HepG2 (cell line): ENCODE results near the gene TMC2. TPM values are rescaled to one million over a fixed set of nuclear protein-coding genes. Genes with fewer than 3 reads are reported as not detected.

Experiments
- ARNT ChIP-seq: fragments of 450-650 bp; IDR thresholded peaks from 2 replicates; pipeline ENCODE4 v1.6.1; 2017
- ARNT2 ChIP-seq: sonication (generic); formaldehyde crosslinking; IDR thresholded peaks from 2 replicates; pipeline ENCODE4 v1.8.0; 2022; ENCODE audit warnings: mild to moderate bottlenecking, low read depth, missing genetic modification reagents, moderate library complexity
- ATF7-NPFF ChIP-seq: sonication (generic); formaldehyde crosslinking; IDR thresholded peaks from 2 replicates; pipeline ENCODE4 v1.8.1; 2023; ENCODE audit warnings: mild to moderate bottlenecking, low read depth, missing genetic modification reagents, moderate library complexity
- BHLHE40 ChIP-seq: IDR thresholded peaks from 2 replicates; pipeline ENCODE4 v1.6.1; 2011; ENCODE audit warnings: low read length, improper control_type of control experiment
- KLF6 ChIP-seq: IDR thresholded peaks from 2 replicates; pipeline ENCODE4 v1.8.0; 2016; ENCODE audit warnings: missing biosample characterization, missing genetic modification reagents
- NR2F6 ChIP-seq, 2 experiments: IDR thresholded peaks; 2 replicates each; pipeline ENCODE4 v1.6.1; 2016; ENCODE audit warnings: antibody characterized with exemption in 1 of 2, mild to moderate bottlenecking in 1 of 2
- SAFB2 ChIP-seq: sonication (generic); formaldehyde crosslinking; IDR thresholded peaks from 2 replicates; pipeline ENCODE4 v1.5.1; 2020; ENCODE audit warnings: missing genetic modification reagents, low read depth, mild to moderate bottlenecking, borderline replicate concordance
- TP53 ChIP-seq: sonication (generic); formaldehyde crosslinking; conservative IDR thresholded peaks from 2 replicates; pipeline ENCODE4 v1.4.0; 2020; ENCODE audit warnings: missing genetic modification reagents
- TRAFD1 ChIP-seq: sonication (generic); formaldehyde crosslinking; IDR thresholded peaks from 2 replicates; pipeline ENCODE4 v1.5.1; 2020; ENCODE audit warnings: missing genetic modification reagents, mild to moderate bottlenecking, borderline replicate concordance
- ZBTB7B ChIP-seq: sonication (generic); formaldehyde crosslinking; IDR thresholded peaks from 2 replicates; pipeline ENCODE4 v1.4.0; 2020; ENCODE audit warnings: missing genetic modification reagents
- ZKSCAN8 ChIP-seq: IDR thresholded peaks from 2 replicates; pipeline ENCODE4 v1.6.1; 2016; ENCODE audit warnings: borderline replicate concordance, missing genetic modification reagents, missing compliant biosample characterization
- ZNF101 ChIP-seq: sonication (generic); formaldehyde crosslinking; IDR thresholded peaks from 2 replicates; pipeline ENCODE4 v1.4.0; 2020; ENCODE audit warnings: mild to moderate bottlenecking, low read depth, missing genetic modification reagents, borderline replicate concordance
- ZNF441 ChIP-seq: sonication (generic); formaldehyde crosslinking; IDR thresholded peaks from 2 replicates; pipeline ENCODE4 v1.7.0; 2021; ENCODE audit warnings: missing genetic modification reagents, borderline replicate concordance
- ZNF562 ChIP-seq: sonication (generic); formaldehyde crosslinking; IDR thresholded peaks from 2 replicates; pipeline ENCODE4 v1.8.0; 2022; ENCODE audit warnings: missing genetic modification reagents, borderline replicate concordance
- ZNF567 ChIP-seq: sonication (generic); formaldehyde crosslinking; IDR thresholded peaks from 2 replicates; pipeline ENCODE4 v1.8.1; 2023; ENCODE audit warnings: mild to moderate bottlenecking, missing genetic modification reagents, borderline replicate concordance
- ZNF790 ChIP-seq: sonication (generic); formaldehyde crosslinking; IDR thresholded peaks from 2 replicates; pipeline ENCODE4 v1.8.0; 2022; ENCODE audit warnings: missing genetic modification reagents, mild to moderate bottlenecking, borderline replicate concordance
- polyA plus RNA-seq, 8 experiments: library from polyadenylated mRNA; depleted of rRNA in 3 of 8; stranded (reverse) in 7 of 8; unstranded in 1 of 8; fragments of >200 nt; fragmentation: Illumina TruSeq in 4 of 8; extraction: Trizol in 4 of 8; gene quantifications; 2 replicates each; pipeline versions ENCODE4 v1.2.1 to v1.2.3, GENCODE V29; 2011 to 2016; ENCODE audit warnings: low read depth in 4 of 8, missing spikeins in 1 of 8, mixed read lengths in 1 of 8; ENCODE audit not compliant: insufficient read depth in 1 of 8
- total RNA-seq, 5 experiments: library from RNA; depleted of rRNA; stranded (reverse); fragments of >200 nt; fragmentation: Illumina TruSeq; extraction: Trizol; gene quantifications; 2 replicates each; pipeline ENCODE4 v1.2.3, GENCODE V29; 2016; ENCODE audit warnings: low read depth in 1 of 5
- TF ChIP-seq, protein P1 (sequence below): sonication (generic); formaldehyde crosslinking; IDR thresholded peaks from 2 replicates; pipeline ENCODE4 v1.4.0; 2020; ENCODE audit warnings: mild to moderate bottlenecking, missing genetic modification reagents, borderline replicate concordance
- TF ChIP-seq, protein P2 (sequence below): sonication (generic); formaldehyde crosslinking; IDR thresholded peaks from 2 replicates; pipeline ENCODE4 v1.4.0; 2020; ENCODE audit warnings: missing genetic modification reagents
- TF ChIP-seq, protein P3 (sequence below): sonication (generic); formaldehyde crosslinking; IDR thresholded peaks from 2 replicates; pipeline ENCODE4 v1.4.0; 2020; ENCODE audit warnings: missing genetic modification reagents, borderline replicate concordance
- TF ChIP-seq, protein P4 (sequence below): IDR thresholded peaks from 2 replicates; pipeline ENCODE4 v1.6.1; 2016; ENCODE audit warnings: missing compliant biosample characterization, missing genetic modification reagents, borderline replicate concordance

TMC2 gene
- total and polyA plus RNA-seq, 2 of the 13 experiments (the other 11 are each of a cell fraction or from before 2014, with no cell fraction given), result not detected

DNA sequence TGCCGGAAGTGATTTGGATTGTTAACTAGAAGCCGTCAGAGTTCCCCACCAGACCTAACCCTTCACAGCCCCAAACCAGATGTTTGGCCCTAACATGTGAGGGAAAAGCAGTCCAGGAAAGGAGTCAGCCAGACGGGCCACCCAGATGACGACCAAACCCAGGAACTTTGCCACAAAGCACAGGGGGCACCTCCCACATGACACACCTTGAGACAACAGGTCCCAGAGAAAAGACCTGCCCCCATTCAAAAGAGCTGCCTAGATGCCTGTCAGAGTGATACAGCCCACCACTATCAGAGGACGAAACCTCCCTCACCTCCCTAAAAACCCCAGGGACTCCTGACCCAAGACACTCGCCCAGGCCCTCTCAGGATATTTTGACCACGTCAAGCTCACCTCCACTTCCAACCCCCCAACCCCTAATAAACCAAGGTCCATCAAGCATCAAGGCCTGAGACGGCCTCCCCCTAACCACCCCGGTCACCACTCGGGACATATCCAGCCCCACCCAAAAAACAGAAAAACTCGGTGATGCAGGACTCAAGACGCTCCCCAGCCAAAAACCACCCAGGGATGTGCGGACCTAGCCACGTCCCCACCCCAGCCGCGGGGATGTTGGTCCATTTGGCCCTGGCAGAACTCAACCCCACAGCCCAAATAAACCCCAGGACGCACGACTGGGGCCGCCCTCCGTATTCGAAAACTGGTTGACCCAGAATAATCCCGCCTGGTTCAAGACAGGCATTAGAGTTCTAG is 28.3 kb upstream of the TMC2 start (continued):
- TF ChIP-seq, protein P1, sequence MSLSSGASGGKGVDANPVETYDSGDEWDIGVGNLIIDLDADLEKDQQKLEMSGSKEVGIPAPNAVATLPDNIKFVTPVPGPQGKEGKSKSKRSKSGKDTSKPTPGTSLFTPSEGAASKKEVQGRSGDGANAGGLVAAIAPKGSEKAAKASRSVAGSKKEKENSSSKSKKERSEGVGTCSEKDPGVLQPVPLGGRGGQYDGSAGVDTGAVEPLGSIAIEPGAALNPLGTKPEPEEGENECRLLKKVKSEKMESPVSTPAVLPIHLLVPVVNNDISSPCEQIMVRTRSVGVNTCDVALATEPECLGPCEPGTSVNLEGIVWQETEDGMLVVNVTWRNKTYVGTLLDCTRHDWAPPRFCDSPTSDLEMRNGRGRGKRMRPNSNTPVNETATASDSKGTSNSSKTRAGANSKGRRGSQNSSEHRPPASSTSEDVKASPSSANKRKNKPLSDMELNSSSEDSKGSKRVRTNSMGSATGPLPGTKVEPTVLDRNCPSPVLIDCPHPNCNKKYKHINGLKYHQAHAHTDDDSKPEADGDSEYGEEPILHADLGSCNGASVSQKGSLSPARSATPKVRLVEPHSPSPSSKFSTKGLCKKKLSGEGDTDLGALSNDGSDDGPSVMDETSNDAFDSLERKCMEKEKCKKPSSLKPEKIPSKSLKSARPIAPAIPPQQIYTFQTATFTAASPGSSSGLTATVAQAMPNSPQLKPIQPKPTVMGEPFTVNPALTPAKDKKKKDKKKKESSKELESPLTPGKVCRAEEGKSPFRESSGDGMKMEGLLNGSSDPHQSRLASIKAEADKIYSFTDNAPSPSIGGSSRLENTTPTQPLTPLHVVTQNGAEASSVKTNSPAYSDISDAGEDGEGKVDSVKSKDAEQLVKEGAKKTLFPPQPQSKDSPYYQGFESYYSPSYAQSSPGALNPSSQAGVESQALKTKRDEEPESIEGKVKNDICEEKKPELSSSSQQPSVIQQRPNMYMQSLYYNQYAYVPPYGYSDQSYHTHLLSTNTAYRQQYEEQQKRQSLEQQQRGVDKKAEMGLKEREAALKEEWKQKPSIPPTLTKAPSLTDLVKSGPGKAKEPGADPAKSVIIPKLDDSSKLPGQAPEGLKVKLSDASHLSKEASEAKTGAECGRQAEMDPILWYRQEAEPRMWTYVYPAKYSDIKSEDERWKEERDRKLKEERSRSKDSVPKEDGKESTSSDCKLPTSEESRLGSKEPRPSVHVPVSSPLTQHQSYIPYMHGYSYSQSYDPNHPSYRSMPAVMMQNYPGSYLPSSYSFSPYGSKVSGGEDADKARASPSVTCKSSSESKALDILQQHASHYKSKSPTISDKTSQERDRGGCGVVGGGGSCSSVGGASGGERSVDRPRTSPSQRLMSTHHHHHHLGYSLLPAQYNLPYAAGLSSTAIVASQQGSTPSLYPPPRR (CRISPR knock-in tag), result no peak
- no peak for TF ChIP-seq TRAFD1 (CRISPR knock-in tag)
- no peak for TF ChIP-seq ZNF790 (CRISPR knock-in tag)
- TF ChIP-seq SAFB2 (CRISPR knock-in tag), result no peak
- TF ChIP-seq, protein P2, sequence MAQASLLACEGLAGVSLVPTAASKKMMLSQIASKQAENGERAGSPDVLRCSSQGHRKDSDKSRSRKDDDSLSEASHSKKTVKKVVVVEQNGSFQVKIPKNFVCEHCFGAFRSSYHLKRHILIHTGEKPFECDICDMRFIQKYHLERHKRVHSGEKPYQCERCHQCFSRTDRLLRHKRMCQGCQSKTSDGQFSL (CRISPR knock-in tag), result 0 out of 2 replicates have a peak, but pooled peaks have one; percentile 11
- peak; percentile 4; the same call in 1 of the 2 replicates for TF ChIP-seq ZBTB7B
- TF ChIP-seq, protein P3, sequence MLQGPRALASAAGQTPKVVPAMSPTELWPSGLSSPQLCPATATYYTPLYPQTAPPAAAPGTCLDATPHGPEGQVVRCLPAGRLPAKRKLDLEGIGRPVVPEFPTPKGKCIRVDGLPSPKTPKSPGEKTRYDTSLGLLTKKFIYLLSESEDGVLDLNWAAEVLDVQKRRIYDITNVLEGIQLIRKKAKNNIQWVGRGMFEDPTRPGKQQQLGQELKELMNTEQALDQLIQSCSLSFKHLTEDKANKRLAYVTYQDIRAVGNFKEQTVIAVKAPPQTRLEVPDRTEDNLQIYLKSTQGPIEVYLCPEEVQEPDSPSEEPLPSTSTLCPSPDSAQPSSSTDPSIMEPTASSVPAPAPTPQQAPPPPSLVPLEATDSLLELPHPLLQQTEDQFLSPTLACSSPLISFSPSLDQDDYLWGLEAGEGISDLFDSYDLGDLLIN, result no peak
- TF ChIP-seq KLF6 (CRISPR knock-in tag), result peak; percentile 1; the same call in 1 of the 2 replicates
- no peak for TF ChIP-seq TP53
- no peak for TF ChIP-seq ATF7-NPFF (CRISPR knock-in tag)
- TF ChIP-seq NR2F6 (IDR thresholded peaks at IDR 0.05), result no peak
- no peak for TF ChIP-seq NR2F6 (CRISPR knock-in tag; IDR thresholded peaks at IDR 0.05)
- no peak for TF ChIP-seq ZNF562
- TF ChIP-seq ZKSCAN8, result no peak
- no peak for TF ChIP-seq ARNT2 (CRISPR knock-in tag)
- no peak for TF ChIP-seq ZNF101 (CRISPR knock-in tag)
- no peak for TF ChIP-seq ZNF441 (CRISPR knock-in tag)
- TF ChIP-seq, protein P4, sequence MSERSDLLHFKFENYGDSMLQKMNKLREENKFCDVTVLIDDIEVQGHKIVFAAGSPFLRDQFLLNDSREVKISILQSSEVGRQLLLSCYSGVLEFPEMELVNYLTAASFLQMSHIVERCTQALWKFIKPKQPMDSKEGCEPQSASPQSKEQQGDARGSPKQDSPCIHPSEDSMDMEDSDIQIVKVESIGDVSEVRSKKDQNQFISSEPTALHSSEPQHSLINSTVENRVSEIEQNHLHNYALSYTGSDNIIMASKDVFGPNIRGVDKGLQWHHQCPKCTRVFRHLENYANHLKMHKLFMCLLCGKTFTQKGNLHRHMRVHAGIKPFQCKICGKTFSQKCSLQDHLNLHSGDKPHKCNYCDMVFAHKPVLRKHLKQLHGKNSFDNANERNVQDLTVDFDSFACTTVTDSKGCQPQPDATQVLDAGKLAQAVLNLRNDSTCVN (CRISPR knock-in tag), result no peak; the same call in 1 of the 2 replicates
- TF ChIP-seq ZNF567 (CRISPR knock-in tag), result no peak
- TF ChIP-seq ARNT, result no peak
- no peak for TF ChIP-seq BHLHE40
